ENCODE results near the gene TMCC1.

GRCh38 chr3:129651435-129652202 lies 241.9 kb downstream of the TMCC1 start:
- no peak for TF ChIP-seq POLR2A (IDR thresholded peaks at IDR 0.05)
- TF ChIP-seq CTCF (IDR thresholded peaks at IDR 0.05): no peak
